A673 (cell line): ENCODE data around the gene TIPIN.

Experiments
- CTCF ChIP-seq: fragments of 300-800, 200-600 bp; sonication (generic); conservative IDR thresholded peaks from 2 replicates; pipeline ENCODE4 v1.5.1; 2017; ENCODE audit warnings: low read depth, mild to moderate bottlenecking, antibody characterized with exemption, low read length, moderate library complexity, mixed read lengths
- EZH2 ChIP-seq: fragments of 200-600 bp; sonication (generic); IDR thresholded peaks from 2 replicates; pipeline ENCODE4 v1.6.1; 2017; ENCODE audit warnings: borderline replicate concordance, low read depth, mild to moderate bottlenecking, mixed read lengths, antibody characterized with exemption, low read length; ENCODE audit not compliant: poor library complexity, severe bottlenecking

- TF ChIP-seq CTCF (no peak), EZH2 (no peak)
These were observed 38.0 kb upstream of the TIPIN start for GRCh38 chr15:66394472-66394871.
